Endometrial microvascular endothelial cells (primary cell): Measurements from ENCODE around the gene RPSA. TPM values are rescaled to one million over a fixed set of nuclear protein-coding genes. Genes with fewer than 3 reads are reported as not detected.
"Not testable (repeated sequence)": the region's sequence is repeated elsewhere in the genome, so short reads cannot be mapped to it uniquely, and the experiment has no call there.

Source experiments
- in situ Hi-C: cut with HindIII; loops from 2 replicates; pipeline ENCODE4 v1.10.0; 2017; ENCODE audit warnings: low sequenced_read_pairs, low pct_unique_long_range_greater_than_20kb; ENCODE audit errors: inconsistent ontology term
- total RNA-seq: library from RNA; depleted of rRNA; stranded (reverse); fragments of >200 nt; gene quantifications from one replicate; pipeline ENCODE4 v1.2.3, GENCODE V29; 2015; ENCODE audit errors: inconsistent ontology term

The RPSA gene
- 1,927 TPM for total RNA-seq

DNA sequence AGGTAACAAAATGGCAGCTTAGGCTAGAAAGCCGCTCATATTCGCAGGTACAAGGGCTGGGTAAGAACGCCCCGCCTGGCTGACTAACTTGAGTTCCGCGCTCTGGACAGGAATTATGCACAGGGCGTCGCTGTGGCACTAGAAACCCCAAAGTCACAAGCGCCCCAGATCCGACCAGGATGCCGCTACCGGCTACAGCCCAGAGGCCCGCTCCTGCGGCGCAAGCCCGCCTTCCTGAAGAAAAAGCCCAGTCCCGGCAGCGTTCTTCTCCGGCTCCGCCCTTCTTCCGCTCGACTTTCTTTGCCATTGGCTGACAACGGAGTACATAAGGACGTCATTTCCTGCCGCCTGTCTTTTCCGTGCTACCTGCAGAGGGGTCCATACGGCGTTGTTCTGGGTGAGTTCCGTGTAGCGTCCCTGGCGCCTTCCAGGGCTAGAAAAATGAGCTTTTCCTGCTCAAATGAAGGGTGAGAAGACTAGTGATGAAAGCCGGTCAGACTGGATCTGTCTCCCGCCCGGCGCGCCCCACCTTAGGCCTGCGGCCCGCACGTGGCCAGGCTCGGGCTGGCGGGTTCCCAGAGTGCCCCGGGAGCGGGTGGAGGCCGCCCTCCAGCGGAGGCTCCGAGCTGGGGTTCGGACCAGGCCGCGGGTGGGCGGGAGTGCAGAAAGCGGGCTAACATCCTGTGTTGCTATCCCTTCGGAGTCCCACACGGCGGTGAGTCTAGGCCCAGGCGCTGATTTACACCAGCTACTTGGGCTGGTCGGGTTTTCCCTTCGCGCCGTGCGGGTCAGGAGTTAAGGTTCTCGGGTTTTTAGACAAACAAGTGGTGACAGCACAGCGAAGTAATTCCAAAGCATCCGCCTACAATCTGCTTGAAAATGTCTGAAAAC is at the start of gene RPSA:
Gene RPSA, plus strand, starts transcription at position 353 of the 891 bp plus-strand sequence. CDS start 934 bp downstream, outside the sequence.
- in situ Hi-C loops: no loop called here

GRCh38 chr3:39358333-39358732 is 48.2 kb upstream of the RPSA start:
- in situ Hi-C loops: no loop called here

DNA sequence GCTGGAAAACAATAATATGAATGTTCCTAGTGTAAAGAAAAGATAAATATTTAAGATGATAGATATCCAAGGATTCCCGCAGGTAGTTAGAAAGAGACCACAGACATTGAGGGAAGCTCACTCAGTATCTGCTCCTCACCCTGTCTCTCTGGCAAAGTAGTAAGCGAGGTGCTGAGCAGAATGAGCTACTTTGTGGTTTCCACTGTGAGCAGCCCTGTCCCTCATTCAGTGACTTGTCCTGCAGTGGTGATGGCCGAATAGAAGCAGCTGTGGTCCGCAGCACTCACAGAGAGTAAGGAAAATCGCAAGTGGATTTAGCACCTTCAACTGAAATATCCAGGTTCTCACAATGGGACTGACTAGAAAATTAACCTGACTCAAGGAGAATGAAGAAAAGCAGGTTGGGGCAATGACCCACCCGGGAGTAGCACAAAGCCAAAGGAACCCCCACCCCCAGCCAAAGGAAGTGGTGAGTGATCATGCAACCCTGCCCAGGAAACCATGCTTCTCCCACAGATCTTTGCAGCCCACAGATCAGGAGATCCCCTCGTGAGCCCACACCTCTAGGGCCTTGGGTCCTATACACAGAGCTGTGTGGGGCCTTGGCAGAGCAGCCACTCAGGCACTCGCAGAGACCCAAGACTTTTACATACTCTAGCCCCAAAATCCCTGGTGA is 45.1 kb upstream of the RPSA start:
- in situ Hi-C loops: no loop called here

GRCh38 chr3:39362192-39362591 is 44.3 kb upstream of the RPSA start:
- in situ Hi-C loops: no loop called here

DNA sequence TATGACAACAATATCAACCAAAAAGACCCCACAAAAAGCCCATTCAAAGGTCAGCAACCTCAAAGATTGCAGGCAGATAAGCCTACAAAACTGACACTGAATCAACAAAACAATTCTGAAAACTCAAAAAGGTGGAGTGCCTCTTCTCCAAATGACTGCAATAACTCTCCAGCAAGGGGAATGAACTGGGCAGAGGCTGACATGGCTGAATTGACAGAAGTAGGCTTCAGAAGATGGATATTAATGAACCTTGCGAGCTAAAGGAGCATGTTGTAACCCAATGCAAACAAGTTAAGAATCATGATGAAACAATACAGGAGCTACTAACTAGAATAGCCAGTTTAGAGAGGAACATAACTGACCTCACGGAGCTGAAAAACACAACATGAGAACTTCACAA is 43.7 kb upstream of the RPSA start:
- in situ Hi-C loops: no loop called here

GRCh38 chr3:39370450-39370849 is 36.1 kb upstream of the RPSA start:
- in situ Hi-C loops: not testable (repeated sequence)

- in situ Hi-C loops: no loop called here
Measured at GRCh38 chr3:39372833-39373232, 33.7 kb upstream of the RPSA start.

DNA sequence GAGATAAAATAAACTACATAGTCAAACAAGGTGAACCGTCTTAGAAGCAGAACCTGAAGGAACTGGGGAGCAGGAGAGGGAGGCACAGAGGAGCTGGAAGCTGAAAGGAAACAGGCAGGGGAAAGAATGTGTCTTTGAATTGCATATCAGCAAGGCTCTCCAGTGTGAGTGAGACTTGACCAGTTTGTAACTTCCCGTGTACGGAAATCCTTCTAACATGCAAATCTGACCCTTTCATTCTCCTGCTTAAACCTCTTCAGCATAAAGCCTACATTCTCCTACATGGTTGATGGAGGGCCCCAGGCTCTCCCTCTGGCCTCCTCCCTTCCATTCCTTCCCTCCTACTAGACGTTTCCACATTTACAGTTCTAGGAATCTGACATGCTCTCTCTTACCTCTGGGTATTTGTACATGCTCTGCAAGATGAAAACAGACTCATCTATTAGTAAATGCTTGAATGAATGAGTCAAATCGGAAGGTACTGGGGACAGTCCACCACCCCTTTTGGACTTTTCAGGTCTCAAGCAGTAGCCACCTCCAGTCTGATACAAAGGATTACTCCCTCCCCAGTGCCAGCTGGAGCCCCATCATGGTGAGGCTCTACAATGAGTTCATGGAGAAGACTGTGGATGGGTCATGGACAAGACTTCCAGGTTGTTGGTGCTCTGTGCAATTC is 29.4 kb upstream of the RPSA start:
- in situ Hi-C loops: no loop called here

DNA sequence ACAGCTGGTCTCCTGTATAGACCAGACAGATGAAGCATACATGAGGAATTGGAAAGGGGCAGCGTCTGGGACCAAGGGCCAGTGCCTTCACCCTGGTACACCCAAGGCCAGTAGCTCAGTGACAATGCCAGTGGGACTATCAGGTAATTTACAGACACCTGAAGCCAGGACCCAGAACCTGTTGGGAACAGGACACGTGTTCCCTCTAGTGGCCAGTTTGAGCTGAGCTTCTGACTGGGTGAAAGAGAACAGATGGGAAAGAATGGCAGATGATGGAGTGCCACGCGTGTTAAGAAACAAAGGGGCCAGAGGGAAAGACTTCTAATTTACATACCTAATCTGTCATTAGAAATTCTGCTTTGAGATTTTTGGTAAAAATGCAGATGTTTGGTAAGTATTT is 28.4 kb upstream of the RPSA start:
- in situ Hi-C loops: no loop called here

DNA sequence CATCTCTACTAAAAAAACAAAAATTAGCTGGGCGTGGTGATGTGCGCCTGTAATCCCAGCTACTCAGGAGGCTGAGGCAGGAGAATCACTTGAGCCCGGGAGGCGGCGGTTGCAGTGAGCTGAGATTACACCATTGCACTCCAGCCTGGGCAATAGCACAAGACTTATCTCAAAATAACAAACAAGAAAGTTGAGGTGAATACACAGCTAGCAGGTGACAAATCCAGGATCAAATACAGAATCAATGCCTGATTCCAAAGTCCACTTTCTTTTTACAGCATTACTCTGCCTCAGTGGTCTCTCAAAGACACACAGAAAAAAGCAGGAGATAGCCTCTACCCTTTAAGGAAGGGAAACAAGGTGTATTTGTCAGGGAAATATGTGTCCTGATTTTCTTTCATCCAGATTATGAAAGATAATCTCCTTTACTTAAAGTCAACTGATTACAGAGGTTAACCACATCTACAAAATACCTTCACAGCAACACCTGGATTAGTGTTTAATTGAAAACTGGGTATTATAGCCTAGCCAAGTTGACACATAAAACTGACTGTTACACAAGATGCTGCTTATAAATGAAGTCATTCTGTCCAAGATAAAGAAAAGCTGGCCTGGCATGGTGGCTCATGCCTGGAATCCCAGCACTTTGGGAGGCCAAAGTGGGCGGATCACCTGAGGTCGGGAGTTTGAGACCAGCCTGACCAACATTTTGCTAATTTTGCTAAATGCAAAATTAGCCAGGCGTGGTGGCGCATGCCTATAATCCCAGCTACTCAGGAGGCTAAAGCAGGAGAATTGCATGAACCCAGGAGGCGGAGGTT is 27.4 kb upstream of the RPSA start:
- in situ Hi-C loops: no loop called here

DNA sequence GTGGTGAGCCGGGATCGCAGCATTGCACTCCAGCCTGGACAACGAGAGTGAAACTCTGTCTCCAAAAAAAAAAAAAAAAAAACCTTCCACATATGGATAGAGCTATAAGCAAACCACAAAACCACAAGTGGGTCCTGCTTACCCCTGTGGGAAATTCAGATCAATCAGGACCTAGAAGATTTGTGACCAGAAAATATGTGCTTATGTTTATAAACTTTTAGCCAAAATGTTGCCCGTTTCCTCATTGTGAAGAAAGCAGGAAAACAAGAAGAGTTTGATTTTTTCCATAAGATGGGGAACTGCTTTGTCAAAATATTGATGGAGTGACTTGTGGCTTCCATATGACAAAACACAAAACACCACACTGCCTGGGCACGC is 26.8 kb upstream of the RPSA start:
- in situ Hi-C loops: no loop called here

DNA sequence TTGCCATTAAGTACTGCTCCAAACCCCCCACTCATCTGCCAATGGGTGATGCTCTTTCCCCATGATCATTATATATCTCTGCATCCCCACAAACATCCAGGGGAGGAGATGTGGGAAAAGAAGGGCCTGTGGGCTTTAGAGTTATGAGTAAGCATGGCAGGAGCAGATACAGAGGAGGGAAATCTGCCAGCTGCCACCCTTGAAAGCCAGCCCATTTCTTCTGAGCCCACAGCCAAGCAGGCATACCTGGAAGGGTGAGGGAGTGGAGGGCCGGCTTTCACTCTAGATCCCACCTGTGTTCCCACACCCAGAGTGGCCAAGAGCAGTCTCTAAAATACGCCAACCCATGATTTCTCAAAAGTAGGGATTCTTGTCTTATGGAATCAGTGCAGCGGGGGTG is 25.1 kb upstream of the RPSA start:
- in situ Hi-C loops: no loop called here

- in situ Hi-C loops: no loop called here
Measured at GRCh38 chr3:39383045-39383880, 23.3 kb upstream of the RPSA start, which contains the start of gene SLC25A38. SLC25A38 (plus strand) TSS chr3:39383370; CDS start chr3:39383725, 355 bp downstream.

- in situ Hi-C loops: no loop called here
Measured at GRCh38 chr3:39383881-39384664, 22.4 kb upstream of the RPSA start.

- in situ Hi-C loops: no loop called here
Measured at GRCh38 chr3:39384665-39385000, 21.9 kb upstream of the RPSA start.

DNA sequence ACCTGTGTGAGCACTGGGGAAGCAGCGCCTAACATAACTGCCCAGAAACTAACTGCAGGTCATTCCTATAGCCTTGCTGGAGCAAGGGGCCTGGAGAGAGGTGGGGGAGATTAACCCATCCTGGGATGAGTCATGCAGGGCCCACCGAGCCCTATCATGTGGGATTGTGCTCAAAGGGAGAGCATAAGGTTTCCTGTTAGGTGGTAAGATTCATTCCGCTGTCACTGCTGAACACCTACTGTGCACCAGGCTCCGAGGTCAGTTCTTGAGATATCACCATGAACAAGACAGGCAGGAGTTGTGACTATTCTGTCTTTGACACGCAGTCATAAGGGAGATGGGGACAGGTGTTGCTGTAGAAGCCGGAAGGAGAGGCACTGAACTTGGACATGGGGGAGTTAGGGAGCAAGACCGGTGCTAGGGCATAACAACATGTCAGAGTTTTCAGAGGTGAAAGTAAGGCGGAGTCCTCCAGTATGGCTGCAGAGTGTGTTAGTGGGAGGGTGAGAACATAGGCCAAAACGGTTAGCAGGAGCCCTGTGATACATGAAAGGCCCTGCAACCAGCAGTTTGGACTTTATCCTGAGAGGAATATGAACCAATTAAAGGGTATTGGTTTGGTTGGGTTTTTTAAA is 20.9 kb upstream of the RPSA start:
- in situ Hi-C loops: no loop called here

- in situ Hi-C loops: no loop called here
Measured at GRCh38 chr3:39386318-39386717, 20.2 kb upstream of the RPSA start.
